Stomach (tissue), 4 donors: Measurements from ENCODE around the gene POLR3GL.

Experiments used
- EP300 ChIP-seq: sonication (generic); formaldehyde crosslinking; IDR thresholded peaks from one replicate; pipeline ENCODE4 v1.6.1; 2017; ENCODE audit warnings: antibody characterized with exemption
- POLR2A ChIP-seq, 4 donors: fragments of 450-650 bp; IDR thresholded peaks; one replicate each; pipeline ENCODE4 v1.6.1; 2016; ENCODE audit warnings: antibody characterized with exemption in 4 of 4, control low read depth in 2 of 4, mild to moderate bottlenecking in 1 of 4, moderate library complexity in 1 of 4
- TF ChIP-seq, protein P1 (sequence below), 7 experiments: fragments of 450-650 bp in 4 of 7; fragments of 200-600 bp in 3 of 7; sonication (generic) in 3 of 7; IDR thresholded peaks; one replicate each; pipeline ENCODE4 v1.5.1; 2016 to 2019; ENCODE audit warnings: antibody characterized with exemption in 7 of 7, control low read depth in 2 of 7, mild to moderate bottlenecking in 1 of 7

DNA sequence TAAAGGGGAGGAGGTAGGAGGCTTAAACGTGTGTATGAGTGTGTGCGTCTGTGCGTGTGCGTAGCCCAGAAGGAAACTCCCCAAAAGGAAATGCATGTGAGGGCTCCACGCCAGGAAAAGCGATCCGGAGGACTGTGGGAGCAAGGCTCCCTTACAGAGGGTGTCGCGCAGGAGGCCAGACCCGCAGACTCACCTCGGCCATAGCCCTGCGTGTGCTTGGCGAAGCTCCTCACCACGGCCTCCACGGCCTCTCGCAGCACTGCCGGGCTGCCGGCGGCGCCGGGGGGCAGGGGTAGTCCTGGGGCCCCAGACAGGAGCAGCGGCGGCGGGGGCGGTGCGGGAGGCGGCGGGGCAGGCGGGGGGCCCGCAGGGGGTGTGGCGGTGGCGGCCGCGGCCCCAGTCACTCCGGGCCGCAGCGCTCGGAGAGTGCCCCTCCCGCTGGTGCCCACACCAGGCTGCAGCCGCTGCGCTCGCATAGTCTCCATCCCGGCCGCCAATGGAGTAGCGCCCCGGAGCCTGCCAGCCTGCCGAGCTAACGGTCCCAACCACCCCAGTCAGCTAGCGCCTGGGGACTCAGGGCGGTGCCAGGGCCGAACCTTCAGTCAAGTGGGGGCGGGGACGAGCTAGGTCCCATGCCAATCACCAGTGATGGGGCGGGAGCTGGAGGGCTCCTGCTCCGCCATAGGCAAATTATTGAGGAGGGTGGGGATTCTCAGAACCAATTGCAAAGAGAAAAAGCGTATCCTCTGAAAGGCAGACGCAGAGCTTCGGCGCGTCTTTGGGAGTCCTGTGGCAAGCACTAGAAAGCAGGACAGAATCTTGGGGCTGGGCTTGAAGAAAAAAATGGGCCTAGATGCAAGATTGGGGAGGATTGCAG is 6.8 kb upstream of the POLR3GL start, which contains the start of gene LIX1L:
- TF ChIP-seq, protein P1, sequence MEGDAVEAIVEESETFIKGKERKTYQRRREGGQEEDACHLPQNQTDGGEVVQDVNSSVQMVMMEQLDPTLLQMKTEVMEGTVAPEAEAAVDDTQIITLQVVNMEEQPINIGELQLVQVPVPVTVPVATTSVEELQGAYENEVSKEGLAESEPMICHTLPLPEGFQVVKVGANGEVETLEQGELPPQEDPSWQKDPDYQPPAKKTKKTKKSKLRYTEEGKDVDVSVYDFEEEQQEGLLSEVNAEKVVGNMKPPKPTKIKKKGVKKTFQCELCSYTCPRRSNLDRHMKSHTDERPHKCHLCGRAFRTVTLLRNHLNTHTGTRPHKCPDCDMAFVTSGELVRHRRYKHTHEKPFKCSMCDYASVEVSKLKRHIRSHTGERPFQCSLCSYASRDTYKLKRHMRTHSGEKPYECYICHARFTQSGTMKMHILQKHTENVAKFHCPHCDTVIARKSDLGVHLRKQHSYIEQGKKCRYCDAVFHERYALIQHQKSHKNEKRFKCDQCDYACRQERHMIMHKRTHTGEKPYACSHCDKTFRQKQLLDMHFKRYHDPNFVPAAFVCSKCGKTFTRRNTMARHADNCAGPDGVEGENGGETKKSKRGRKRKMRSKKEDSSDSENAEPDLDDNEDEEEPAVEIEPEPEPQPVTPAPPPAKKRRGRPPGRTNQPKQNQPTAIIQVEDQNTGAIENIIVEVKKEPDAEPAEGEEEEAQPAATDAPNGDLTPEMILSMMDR (IDR thresholded peaks at IDR 0.05) = peak in 1 of 7 experiments; percentile 7
- peak in 2 of 4 donors; percentile 34 to 54 for TF ChIP-seq POLR2A (IDR thresholded peaks at IDR 0.05)
- peak; percentile 45 for TF ChIP-seq EP300
